ENCODE measurements around the gene MIR17HG.

GRCh38 chr13:91326146-91326545 is 21.3 kb upstream of the MIR17HG start:
- TF ChIP-seq CTCF (IDR thresholded peaks at IDR 0.05): no peak
- TF ChIP-seq EP300 (IDR thresholded peaks at IDR 0.05): no peak
